HepG2 (cell line): ENCODE results near the gene BEGAIN. TPM values are rescaled to one million over a fixed set of nuclear protein-coding genes. Genes with fewer than 3 reads are reported as not detected.
A peak's percentile ranks its signal among the peaks of the same experiment; 100 is the strongest.

ENCODE experiments used
- ELF4 ChIP-seq: sonication (generic); formaldehyde crosslinking; IDR thresholded peaks from 2 replicates; pipeline ENCODE4 v1.5.0; 2020; ENCODE audit warnings: missing genetic modification reagents, mild to moderate bottlenecking, moderate library complexity, borderline replicate concordance
- POLR2A ChIP-seq, 2 experiments: IDR thresholded peaks; 2 replicates each; pipeline ENCODE4 v1.6.1; 2011; ENCODE audit warnings: low read depth in 2 of 2, low read length in 2 of 2, mild to moderate bottlenecking in 1 of 2, moderate library complexity in 1 of 2; ENCODE audit not compliant: insufficient read depth in 1 of 2
- RXRA ChIP-seq: sonication (generic); formaldehyde crosslinking; IDR thresholded peaks from 2 replicates; pipeline ENCODE4 v1.5.1; 2020; ENCODE audit warnings: missing genetic modification reagents
- SAFB2 ChIP-seq: sonication (generic); formaldehyde crosslinking; IDR thresholded peaks from 2 replicates; pipeline ENCODE4 v1.5.1; 2020; ENCODE audit warnings: missing genetic modification reagents, low read depth, mild to moderate bottlenecking, borderline replicate concordance
- SETDB1 ChIP-seq: sonication (generic); formaldehyde crosslinking; IDR thresholded peaks from 2 replicates; pipeline ENCODE4 v1.5.1; 2020; ENCODE audit warnings: missing genetic modification reagents, mild to moderate bottlenecking, borderline replicate concordance
- SNAPC2 ChIP-seq: sonication (generic); formaldehyde crosslinking; IDR thresholded peaks from 2 replicates; pipeline ENCODE4 v1.8.1; 2022; ENCODE audit warnings: mild to moderate bottlenecking, missing genetic modification reagents
- ZFP82 ChIP-seq: sonication (generic); formaldehyde crosslinking; IDR thresholded peaks from 2 replicates; pipeline ENCODE4 v1.5.1; 2020; ENCODE audit warnings: mild to moderate bottlenecking, missing genetic modification reagents, borderline replicate concordance
- ZFX ChIP-seq: sonication (generic); formaldehyde crosslinking; IDR thresholded peaks from 2 replicates; pipeline ENCODE4 v1.4.0; 2020; ENCODE audit warnings: mild to moderate bottlenecking, low read depth, missing genetic modification reagents, moderate library complexity
- ZMAT3 ChIP-seq: sonication (generic); formaldehyde crosslinking; conservative IDR thresholded peaks from 2 replicates; pipeline ENCODE4 v1.7.0; 2021; ENCODE audit warnings: missing genetic modification reagents
- ZMYM3 ChIP-seq: sonication (generic); formaldehyde crosslinking; IDR thresholded peaks from 2 replicates; pipeline ENCODE4 v1.5.1; 2020; ENCODE audit warnings: mild to moderate bottlenecking, missing genetic modification reagents
- ZNF160 ChIP-seq: sonication (generic); formaldehyde crosslinking; IDR thresholded peaks from 2 replicates; pipeline ENCODE4 v1.8.0; 2022; ENCODE audit warnings: mild to moderate bottlenecking, inconsistent platforms, missing genetic modification reagents
- ZNF768 ChIP-seq: sonication (generic); formaldehyde crosslinking; IDR thresholded peaks from 2 replicates; pipeline ENCODE4 v1.4.0; 2020; ENCODE audit warnings: missing genetic modification reagents
- polyA plus RNA-seq, 8 experiments: library from polyadenylated mRNA; depleted of rRNA in 3 of 8; stranded (reverse) in 7 of 8; unstranded in 1 of 8; fragments of >200 nt; fragmentation: Illumina TruSeq in 4 of 8; extraction: Trizol in 4 of 8; gene quantifications; 2 replicates each; pipeline versions ENCODE4 v1.2.1 to v1.2.3, GENCODE V29; 2011 to 2016; ENCODE audit warnings: low read depth in 4 of 8, missing spikeins in 1 of 8, mixed read lengths in 1 of 8; ENCODE audit not compliant: insufficient read depth in 1 of 8
- total RNA-seq, 5 experiments: library from RNA; depleted of rRNA; stranded (reverse); fragments of >200 nt; fragmentation: Illumina TruSeq; extraction: Trizol; gene quantifications; 2 replicates each; pipeline ENCODE4 v1.2.3, GENCODE V29; 2016; ENCODE audit warnings: low read depth in 1 of 5
- TF ChIP-seq, protein P1 (sequence below): sonication (generic); formaldehyde crosslinking; IDR thresholded peaks from 2 replicates; pipeline ENCODE4 v1.5.0; 2020; ENCODE audit warnings: missing genetic modification reagents
- TF ChIP-seq, protein P2 (sequence below): sonication (generic); formaldehyde crosslinking; IDR thresholded peaks from 2 replicates; pipeline ENCODE4 v1.5.0; 2020; ENCODE audit warnings: mild to moderate bottlenecking, missing genetic modification reagents, moderate library complexity
- TF ChIP-seq, protein P3 (sequence below): sonication (generic); formaldehyde crosslinking; IDR thresholded peaks from 2 replicates; pipeline ENCODE4 v1.4.0; 2020; ENCODE audit warnings: missing genetic modification reagents

Gene BEGAIN
- total and polyA plus RNA-seq, 2 of the 13 experiments (the other 11 are each of a cell fraction or from before 2014, with no cell fraction given): not detected

DNA sequence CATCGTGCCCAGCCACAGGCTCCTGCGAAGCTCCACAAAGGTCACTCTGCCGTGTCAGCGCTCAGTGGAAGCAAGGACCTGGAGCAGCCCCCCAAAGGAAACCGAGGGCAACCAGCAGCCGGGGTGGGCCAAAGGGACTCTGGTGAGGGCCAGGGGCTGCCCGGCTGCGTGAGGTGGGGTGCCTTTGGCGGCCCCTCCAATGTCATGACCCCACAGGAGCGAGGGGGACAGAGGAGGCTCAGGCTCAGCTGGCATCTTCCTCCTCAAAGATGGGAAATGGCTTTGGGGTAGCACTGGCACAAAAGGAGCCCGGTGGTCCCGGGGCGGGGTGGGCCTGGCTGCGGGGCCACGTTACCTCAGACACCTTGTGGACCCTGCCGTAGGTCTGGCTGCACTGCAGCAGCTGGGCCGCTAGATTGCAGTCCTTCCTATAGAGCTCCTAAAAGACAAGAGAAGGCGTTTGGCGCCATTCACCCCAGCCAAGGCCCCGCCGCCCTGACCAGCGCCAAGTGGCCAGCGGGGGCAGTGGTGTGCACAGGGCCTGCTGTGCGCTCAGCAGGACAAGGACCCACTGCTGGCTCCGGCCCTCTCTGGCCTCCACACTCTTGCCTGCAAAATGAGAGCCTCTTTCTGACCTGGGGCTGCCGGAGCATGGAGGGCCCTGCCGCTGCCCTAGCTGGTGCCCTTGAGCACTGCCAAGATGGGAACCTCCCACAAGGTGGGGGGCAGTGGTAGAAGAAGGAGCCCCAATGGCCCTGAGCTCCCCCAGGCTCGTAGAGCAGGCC is 46.9 kb downstream of the BEGAIN start (continued):
- TF ChIP-seq, protein P1, sequence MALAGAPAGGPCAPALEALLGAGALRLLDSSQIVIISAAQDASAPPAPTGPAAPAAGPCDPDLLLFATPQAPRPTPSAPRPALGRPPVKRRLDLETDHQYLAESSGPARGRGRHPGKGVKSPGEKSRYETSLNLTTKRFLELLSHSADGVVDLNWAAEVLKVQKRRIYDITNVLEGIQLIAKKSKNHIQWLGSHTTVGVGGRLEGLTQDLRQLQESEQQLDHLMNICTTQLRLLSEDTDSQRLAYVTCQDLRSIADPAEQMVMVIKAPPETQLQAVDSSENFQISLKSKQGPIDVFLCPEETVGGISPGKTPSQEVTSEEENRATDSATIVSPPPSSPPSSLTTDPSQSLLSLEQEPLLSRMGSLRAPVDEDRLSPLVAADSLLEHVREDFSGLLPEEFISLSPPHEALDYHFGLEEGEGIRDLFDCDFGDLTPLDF (CRISPR knock-in tag): no peak
- TF ChIP-seq SAFB2 (CRISPR knock-in tag) (no peak), POLR2A (IDR thresholded peaks at IDR 0.05; ENCODE audit: insufficient read depth in 1 of 2, low read depth in 2 of 2, low read length in 2 of 2) (no peak), ZMYM3 (no peak), SETDB1 (CRISPR knock-in tag) (no peak), ELF4 (no peak), ZFX (CRISPR knock-in tag) (0 out of 2 replicates have a peak, but pooled peaks have one; percentile 43), ZNF768 (CRISPR knock-in tag) (peak; percentile 91), ZMAT3 (CRISPR knock-in tag) (no peak), RXRA (no peak), SNAPC2 (CRISPR knock-in tag) (no peak), ZFP82 (no peak), ZNF160 (CRISPR knock-in tag) (no peak)
- TF ChIP-seq, protein P2, sequence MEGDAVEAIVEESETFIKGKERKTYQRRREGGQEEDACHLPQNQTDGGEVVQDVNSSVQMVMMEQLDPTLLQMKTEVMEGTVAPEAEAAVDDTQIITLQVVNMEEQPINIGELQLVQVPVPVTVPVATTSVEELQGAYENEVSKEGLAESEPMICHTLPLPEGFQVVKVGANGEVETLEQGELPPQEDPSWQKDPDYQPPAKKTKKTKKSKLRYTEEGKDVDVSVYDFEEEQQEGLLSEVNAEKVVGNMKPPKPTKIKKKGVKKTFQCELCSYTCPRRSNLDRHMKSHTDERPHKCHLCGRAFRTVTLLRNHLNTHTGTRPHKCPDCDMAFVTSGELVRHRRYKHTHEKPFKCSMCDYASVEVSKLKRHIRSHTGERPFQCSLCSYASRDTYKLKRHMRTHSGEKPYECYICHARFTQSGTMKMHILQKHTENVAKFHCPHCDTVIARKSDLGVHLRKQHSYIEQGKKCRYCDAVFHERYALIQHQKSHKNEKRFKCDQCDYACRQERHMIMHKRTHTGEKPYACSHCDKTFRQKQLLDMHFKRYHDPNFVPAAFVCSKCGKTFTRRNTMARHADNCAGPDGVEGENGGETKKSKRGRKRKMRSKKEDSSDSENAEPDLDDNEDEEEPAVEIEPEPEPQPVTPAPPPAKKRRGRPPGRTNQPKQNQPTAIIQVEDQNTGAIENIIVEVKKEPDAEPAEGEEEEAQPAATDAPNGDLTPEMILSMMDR (CRISPR knock-in tag): peak; percentile 63
- TF ChIP-seq, protein P3, sequence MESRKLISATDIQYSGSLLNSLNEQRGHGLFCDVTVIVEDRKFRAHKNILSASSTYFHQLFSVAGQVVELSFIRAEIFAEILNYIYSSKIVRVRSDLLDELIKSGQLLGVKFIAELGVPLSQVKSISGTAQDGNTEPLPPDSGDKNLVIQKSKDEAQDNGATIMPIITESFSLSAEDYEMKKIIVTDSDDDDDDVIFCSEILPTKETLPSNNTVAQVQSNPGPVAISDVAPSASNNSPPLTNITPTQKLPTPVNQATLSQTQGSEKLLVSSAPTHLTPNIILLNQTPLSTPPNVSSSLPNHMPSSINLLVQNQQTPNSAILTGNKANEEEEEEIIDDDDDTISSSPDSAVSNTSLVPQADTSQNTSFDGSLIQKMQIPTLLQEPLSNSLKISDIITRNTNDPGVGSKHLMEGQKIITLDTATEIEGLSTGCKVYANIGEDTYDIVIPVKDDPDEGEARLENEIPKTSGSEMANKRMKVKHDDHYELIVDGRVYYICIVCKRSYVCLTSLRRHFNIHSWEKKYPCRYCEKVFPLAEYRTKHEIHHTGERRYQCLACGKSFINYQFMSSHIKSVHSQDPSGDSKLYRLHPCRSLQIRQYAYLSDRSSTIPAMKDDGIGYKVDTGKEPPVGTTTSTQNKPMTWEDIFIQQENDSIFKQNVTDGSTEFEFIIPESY: peak; percentile 99
